Cardiac ventricle fibroblast (primary cell): ENCODE results near the gene PLPPR1. TPM values are rescaled to one million over a fixed set of nuclear protein-coding genes. Genes with fewer than 3 reads are reported as not detected.

Experiments used
- total RNA-seq: library from RNA; depleted of rRNA; stranded (reverse); fragments of >200 nt; gene quantifications from 2 replicates; pipeline ENCODE4 v1.2.3, GENCODE V29; 2015

Gene PLPPR1
- total RNA-seq, result not detected in 2 replicates

DNA sequence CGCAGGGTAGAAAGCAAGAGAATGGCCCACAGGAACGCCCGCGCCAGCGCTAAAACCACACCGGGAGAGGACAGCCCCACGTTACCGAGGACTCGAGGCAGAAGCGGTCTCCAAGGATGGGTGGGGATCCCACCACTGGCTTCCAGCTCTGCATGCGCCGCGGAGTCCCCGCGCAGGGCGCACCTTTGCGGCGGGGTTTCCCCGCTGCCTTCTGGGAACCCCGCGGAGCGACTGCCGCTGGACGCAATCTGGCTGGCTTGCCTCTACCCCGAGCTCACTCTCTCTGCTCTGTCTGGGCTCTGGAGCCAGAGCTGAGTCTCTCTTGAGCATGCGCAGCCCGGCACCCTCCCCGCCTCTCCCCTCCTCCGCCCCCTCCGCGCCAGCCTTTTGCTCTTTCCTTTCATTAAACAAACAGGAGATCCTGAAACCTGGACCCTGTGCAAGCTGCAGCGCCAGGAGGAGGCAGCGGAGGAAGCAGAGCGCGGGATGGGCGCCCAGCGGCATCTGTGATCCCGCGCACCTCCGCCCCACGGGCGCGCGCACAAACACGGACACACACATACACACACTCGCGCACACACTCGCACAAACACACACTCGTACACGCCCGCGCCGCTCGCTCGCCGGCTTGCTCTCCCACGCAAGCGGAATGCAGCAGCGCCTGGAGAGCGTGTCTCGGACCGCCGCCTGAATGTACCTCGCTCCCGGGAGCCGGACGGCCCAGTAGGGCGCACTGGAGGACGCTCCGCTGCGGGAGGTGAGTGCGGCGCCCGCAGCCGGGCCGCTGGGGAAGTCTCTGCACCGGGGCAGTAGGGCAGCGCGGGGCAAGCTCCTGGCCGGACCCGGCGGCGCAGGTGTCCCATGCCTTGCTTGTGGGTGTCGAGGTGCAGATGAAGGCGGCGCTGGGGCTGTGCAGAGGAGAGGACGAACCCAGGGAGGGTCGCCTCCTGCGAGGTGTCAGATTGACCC lies at the start of gene PLPPR1:
PLPPR1 (plus strand) TSS at position 382 of the 969 bp plus-strand sequence.

